HTERT RPE-1 (cell line): ENCODE results near the gene SKIL.

Source experiments
- in situ Hi-C: fragments of 300-500 bp; cut with MboI; formaldehyde crosslinking; loops from 4 replicates; pipeline ENCODE4 v1.14.3; 2020; ENCODE audit warnings: low sequenced_read_pairs

SKIL gene

GRCh38 chr3:170431054-170431453 lies 73.5 kb downstream of the SKIL start:
- in situ Hi-C loops: no loop called here

- in situ Hi-C loops: no loop called here
Measured at GRCh38 chr3:170432416-170432815, 74.9 kb downstream of the SKIL start.

- in situ Hi-C loops: no loop called here
Measured at GRCh38 chr3:170436697-170437096, 79.2 kb downstream of the SKIL start.

DNA sequence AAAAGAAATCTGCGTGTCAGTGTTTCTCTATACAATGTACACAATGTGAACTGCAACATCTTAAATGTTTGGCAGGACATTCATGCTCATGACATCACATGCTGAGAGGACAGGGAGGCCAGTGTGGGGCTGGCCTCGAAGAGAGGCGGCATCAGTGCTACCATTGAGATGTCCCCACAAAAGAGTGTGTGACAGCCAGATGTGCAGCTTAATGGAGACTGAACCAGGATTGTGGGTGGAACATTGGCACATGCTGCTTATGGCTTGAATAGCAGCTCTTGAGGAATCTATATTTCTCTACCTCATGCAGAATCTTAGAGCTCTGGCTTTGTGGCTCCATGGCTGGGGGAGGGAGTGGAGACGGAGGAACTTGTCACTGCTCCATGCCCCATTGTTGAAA lies 79.7 kb downstream of the SKIL start:
- in situ Hi-C loops: no loop called here

- in situ Hi-C loops: no loop called here
Measured at GRCh38 chr3:170437696-170438407, 80.3 kb downstream of the SKIL start.

DNA sequence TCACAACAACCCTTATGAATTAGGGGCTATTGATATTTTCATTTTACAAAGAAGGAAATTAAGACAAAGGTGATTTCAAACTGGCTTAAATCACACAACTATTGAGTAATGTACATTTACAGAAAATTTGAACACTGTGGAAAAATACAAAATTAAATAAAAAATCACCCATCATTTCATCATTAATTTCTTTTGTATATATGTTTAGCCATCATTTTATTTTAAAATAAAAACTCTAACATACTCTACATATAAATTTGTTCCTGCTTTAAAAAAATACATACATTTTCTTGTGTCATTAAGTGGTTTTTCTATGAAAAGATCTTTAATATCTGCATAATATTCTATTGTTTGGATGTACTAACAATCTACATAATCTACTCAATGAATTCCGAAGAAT lies 81.3 kb downstream of the SKIL start:
- in situ Hi-C loops: no loop called here

DNA sequence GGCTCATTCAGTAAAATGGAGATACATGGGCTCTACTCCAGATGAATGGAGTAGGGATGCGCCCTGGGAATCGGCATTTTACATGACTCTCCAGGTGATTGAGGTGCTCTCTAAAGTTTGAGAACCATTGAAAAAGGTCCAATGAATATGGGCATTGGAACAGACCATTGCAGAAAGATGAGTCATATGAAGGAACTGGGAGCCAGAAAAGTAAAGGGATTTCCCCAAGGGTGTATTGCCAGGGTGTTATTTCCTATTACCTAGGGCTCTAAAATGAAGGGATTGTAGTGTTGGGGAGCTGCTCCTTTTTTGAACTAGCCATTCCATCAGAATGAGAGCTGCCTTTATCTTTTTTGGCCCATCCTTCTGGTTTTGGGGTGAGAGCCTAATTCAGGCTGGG lies 82.8 kb downstream of the SKIL start:
- in situ Hi-C loops: no loop called here

GRCh38 chr3:170441412-170441811 lies 83.9 kb downstream of the SKIL start:
- in situ Hi-C loops: no loop called here

GRCh38 chr3:170442947-170443346 lies 85.4 kb downstream of the SKIL start:
- in situ Hi-C loops: no loop called here

DNA sequence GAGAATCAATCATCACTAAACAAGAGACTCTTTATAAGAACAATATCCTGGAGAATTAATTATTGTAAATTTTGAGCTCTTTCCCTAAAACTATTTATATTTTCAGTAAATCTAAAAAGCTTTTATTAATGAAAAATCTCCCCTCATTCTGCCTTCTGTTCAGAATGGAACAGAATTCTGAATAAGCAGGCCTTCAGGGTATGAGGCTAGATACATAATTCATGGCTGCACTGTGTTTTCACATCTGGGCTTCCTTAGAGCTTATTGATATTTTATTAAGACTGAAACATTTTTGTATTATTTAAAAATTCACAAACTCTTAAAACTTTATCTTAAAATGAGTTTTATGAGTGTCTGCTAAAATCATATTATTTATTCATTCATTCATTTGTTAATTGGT lies 85.9 kb downstream of the SKIL start:
- in situ Hi-C loops: no loop called here
